SHP77 treated with DMSO at 0.1 percent for 48 hours (cell line): Measurements from ENCODE around the gene DCAKD.

ENCODE experiments used
- DNase-seq: peaks from one replicate; lab custom pipeline; 2025; lab: John Stamatoyannopoulos, UW

DCAKD gene

DNA sequence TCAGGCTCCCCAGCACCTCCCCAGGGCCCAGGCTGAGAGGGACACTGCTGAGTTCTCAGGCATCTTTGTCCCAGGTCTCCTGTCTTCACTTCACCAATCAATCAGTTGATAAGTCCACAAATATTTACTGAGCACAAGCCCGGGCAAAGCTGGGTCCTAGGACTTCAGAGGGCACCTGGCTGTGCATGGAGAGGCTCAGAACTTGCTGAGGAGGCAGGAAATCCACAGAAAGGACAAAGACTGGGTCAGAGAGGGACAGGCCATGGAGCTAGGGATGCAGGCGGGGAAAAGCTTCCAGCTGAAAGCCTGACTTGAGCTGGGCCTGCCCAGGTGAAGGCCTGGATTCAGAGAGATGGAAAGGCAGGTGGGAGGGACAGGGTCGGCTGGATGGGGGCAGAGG, 50.1 kb downstream of the DCAKD start:
- no peak for DNase-seq

DNA sequence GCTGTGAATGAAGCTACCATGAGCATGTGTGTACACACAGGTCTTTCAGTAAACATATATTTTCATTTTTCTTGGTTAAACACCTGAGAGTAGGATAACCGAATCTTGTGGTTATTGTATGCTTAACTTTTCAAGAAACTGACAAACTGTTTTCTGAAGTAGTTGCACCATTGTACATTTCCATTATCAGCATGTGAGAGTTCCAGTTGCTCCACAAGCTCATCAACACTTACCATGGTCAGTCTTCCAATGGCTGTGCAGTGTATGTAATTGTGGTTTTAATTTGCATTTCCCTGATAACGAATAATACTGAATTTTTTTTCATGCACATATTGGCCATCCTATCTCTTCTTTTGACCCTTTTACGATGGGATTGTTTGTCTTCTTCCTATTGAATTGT, 52.0 kb downstream of the DCAKD start:
- no peak for DNase-seq

DNA sequence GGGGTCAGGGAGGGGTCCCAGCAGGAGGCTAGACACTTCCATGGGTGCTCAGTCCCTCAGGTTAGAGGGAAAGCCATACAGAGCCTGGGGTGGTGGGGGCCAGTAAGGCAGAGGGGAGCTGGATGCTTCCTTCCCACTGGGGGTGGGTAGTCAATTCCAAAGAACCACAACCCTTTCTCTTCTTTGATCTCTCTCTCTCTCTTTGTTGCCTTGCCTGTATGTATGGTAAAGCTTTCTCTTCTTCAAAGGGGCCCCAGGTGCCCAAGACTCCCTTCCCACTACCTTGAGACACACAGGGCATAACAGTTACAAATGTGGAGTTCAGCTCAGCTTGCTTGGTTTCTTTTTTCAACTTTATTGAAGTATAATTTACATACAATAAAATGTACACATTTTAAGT, 52.8 kb downstream of the DCAKD start:
- DNase-seq: no peak

DNA sequence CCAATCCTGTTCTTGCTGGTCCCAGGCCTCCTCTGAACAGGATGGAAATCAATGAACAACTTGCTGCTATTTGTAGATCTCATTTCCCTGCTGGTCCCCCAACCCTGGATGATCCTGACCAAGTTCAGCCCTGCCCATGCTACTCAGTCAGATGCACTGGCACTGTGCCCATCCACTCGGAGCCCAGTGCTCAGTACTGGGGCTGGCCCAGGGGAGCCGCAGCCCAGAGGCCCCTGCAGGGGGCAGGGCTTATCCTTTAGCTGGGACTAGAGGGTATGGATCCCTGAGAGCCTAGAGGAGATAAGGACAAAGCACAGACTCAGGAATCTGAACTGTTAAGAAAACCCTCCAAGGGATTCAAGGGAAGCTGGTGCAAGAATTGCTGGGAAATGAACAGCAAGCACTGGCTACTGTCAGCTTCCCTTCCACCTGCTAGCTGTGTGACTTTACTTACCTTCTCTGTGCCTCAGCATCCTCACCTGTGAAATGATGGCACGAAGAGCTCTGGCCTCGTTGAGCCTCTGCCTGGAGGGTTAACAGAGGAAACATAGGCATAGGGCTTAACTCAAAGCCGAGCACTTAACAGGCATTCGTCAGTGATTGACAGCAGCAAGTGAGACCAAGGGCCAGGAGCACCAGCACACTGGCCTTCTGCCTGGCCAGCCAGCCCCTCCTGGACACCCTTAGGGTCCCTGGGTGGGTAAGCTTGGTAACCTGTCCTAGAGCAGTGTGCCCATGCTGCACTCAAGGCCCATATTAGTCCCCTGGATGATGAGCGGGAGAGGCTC, 53.5 kb downstream of the DCAKD start:
- DNase-seq: peak; percentile 28

DNA sequence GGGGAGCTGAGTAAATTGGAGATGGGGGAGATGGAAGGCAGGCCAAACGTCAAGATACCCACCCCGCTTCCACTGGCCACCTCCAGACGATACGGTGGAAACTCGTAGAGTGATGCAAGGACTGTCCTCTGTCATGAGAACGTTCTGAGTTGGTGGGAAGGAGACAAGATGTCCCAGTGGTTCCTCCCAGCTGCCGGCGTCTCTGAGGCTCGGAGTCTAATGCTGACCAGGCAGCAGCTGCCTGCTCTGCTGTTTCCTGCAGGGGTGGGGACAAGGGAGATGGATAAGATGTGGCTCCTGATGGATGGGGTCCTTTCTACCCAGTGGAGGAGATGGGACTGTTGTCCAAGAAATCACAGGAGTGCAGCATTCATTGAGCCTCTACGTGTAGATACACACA, 55.1 kb downstream of the DCAKD start:
- DNase-seq: no peak

DNA sequence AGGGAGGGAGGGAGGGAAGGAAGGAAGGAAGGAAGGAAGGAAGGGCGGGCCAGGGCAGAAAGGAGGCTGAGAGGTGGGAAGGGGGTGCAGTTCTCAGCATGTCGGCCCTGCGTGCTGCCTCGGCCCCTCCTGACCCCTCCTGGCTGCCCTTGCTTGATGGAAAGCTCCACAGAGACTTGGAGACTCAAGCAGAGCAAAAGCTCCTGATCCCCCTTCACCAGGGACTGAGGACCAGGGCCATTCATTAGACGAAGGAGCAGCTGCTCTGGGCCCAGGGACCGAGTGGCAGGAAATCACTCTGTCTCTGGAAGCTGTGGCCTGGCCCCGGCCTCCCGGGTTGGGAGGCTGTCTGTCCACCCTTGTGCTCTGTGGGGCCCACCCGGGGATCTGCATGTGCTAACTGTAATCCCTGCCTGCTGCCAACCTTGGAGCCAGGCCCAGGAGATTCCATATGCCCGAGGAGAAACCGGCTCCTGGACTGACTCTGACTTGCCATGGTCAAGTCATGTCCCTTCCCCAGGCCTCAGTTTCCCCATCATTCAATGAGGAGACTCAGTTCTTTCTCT, 55.9 kb downstream of the DCAKD start:
- DNase-seq: no peak

DNA sequence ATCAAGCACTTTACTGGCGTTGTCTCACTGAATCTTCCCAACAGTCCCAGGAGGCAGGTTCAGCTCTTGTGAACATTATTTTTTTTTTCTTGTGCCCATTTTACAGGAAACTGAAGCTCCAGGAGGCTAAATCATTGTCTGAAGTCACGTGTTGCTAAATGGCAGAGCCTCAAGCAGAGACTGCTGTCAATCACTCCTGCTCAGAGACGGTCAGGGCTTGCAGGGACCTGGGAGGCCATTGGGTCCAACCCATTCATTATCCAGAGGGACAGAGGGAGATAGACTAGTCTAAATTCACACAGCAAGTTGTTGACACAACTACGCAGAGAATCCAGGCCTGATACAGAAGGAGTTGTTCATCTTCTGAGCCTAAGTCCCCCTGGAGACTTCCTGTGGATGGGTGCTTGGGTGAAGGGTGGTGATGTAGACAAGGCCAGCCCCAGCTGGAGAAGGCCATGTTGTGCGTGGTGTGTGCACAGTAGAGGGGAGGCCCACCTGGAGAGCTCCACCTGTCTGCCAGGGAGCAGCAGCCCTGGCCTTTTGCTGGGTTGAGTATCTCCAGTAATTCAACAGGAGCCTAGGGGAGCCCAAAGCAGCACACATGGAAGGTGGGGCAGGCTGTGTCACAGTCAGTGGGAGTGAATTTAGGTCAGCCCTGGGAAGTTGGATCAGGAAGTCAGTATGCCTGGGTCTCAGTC, 59.0 kb downstream of the DCAKD start:
- DNase-seq: no peak

DNA sequence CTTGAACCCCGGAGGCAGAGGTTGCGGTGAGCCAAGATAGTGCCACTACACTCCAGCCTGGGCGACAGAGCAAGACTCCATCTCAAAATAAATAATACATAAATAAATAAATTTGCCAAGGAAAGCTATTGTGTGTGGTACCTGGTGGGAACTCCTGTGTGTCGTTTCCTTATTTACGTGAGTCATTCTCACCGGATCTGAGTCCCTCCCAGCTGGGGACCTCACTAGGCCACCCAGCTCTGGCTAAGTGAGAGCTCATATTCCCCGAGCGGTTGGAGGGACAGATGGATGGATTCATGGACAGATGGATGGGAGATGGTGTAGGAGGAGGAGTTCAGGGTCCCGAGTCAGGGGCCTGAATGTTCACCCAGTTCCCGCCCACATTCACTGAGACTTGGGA, 60.4 kb downstream of the DCAKD start:
- DNase-seq: no peak

- no peak for DNase-seq
Observed at GRCh38 chr17:44989552-44990138, 61.8 kb downstream of the DCAKD start.

DNA sequence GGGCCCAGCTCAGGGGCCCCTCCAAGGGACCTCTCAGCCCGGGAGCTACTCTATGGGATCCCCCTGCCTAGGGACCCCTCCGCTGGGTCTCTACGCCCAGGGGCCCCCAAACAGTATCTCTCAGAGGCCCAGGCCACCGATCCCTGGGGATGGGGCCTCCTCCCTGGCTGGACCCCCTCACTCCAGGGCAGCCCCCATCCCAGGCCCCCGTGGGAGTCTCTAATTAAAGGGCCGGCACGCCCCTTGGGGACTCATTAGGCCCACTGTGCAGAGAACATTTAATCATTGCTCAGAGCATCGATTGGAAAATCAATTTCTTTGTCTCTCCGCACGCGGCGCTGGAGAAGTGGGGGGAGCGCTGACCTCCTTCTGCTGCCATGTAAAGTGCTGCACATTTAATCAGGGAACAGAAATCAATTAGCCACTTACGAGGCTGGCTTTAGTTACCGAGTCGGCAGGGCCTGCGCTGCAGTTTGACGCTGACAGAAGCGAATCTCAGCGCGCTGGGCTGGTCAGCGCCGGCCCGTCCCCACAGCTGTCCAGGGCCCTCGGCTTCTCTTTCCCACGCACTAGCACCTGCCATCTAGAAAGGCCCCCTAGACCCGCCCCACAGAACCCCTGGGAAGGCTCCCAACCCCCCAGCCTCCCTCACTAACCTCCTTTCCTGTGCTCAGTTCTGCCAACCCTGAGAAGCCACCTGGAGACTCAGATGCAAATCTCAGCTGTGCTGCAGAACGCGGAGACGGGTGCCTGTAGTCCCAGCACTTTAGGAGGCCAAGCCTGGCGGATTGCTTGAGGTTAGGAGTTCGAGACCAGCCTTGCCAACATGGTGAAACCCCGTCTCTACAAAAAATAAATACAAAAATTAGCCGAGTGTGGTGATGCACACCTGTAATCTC, 63.1 kb downstream of the DCAKD start:
- DNase-seq: no peak

DNA sequence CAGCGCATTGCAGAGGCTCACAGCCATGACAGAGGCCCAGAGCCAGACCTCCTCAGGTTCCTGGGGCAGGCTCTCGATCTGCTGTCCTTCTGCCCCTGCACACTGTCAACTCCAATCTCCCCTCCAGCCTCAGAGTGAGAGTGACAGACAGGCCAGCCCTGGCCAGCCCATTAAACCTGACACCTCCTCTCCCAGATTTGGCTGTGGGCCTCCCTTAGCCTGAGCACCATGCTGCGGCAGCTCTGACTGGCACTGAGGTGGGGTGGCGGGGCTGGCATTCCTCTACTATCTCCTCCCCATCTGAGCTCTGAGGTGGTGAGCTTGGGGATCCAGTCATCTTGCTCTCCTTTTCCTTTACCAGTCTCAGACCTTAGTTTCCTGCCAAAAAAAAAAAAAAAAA, 67.9 kb downstream of the DCAKD start:
- DNase-seq: no peak

GRCh38 chr17:44982113-44982702, 69.2 kb downstream of the DCAKD start:
- no peak for DNase-seq

DNA sequence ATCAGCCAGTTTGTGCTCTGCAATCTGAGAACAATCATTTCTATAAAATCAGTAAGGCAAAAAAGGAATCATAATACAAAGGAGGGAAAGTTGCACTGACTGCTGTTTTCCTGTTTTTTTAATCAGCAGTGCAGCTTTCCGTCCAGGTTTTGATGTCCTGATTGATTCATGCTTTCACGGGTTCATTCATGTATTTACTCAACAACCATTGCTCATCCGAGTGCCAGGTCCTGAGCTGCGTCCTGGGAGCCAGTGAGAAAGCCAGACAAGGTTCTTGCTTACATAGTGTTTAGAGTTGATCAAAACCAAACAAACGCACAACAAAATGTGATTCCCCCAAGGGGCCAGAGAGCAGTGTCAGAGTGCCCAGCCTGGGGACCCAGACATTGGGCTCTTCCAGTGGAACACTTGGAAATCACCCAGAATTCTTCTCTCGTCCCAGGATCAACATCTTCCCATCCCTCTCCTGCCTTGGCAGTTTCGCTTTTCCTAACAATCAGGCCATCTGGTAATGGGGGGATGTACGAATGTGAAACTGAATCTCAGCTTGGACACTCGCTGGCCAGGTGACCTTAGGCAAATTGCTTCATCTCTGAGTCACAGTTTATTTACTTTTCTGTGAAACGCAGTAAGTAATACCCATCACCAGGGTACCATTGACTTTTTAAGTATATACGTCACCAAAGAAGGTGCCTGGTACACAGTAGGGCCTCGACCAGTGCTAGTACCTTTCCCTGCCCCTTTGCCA, 70.0 kb downstream of the DCAKD start:
- peak; percentile 27 for DNase-seq

DNA sequence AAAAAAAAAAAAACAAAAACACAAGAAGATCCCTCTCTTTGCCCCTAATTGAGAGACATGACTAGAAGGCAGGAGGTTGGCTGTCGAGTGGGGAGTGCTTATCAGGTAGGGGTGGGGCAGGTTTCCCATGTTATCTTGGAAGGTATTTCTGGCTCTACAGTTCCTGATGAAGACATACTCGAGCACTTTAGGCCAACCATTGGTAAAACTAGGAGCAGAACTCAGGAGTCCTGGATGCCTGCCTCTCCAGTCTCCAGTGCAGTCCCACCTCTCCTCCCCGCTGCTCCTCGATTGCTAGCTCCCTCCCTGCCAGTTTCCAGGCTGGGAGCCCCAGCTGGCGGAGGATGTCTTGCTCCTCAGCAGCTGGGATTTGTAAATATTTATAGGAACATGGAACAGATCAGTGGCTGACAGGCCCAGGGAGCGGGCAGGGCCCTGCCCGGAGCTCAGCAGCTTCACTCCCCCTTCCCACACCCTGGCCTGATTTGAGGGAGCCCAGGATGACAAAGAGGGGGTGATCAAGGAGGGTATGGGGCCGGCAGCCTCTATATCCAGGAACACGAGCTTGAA, 71.9 kb downstream of the DCAKD start:
- DNase-seq: peak; percentile 25

GRCh38 chr17:44978807-44979206, 72.6 kb downstream of the DCAKD start:
- no peak for DNase-seq

- no peak for DNase-seq
Observed at GRCh38 chr17:44977814-44978550, 73.5 kb downstream of the DCAKD start.

GRCh38 chr17:44977065-44977464, 74.4 kb downstream of the DCAKD start:
- DNase-seq: no peak

DNA sequence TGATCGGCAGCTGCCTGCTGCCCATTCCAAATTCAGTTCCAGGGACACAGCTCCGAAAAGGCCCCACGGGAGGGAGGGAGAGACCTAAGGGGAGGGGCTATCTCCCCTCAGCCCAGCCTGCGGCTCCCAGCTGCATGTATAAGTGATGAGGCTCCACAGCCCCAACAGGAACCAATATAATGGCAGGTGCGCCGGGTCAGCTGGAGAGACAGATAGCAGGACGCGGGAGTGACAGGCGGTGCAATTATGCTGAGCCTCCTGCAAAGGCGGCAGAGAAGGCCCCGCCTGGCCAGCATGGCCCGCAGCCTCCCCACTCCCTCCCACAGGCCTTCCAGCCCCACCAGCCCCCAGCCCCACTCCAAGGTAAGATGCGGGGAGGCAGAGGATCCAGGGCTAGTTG, 75.2 kb downstream of the DCAKD start:
- peak; percentile 50 for DNase-seq
